GM18505 (cell line): Measurements from ENCODE around the gene CHAMP1.

Source experiments
- ATAC-seq: cut with Tn5 transposase; IDR thresholded peaks from one replicate; pipeline ENCODE4 v1.9.1; 2021; ENCODE audit not compliant: unreplicated experiment
- POLR2A ChIP-seq: IDR thresholded peaks from 4 replicates; pipeline ENCODE4 v1.6.1; 2011; ENCODE audit warnings: borderline replicate concordance; ENCODE audit not compliant: insufficient read depth, insufficient read length; ENCODE audit errors: extremely low read depth

The CHAMP1 gene

DNA sequence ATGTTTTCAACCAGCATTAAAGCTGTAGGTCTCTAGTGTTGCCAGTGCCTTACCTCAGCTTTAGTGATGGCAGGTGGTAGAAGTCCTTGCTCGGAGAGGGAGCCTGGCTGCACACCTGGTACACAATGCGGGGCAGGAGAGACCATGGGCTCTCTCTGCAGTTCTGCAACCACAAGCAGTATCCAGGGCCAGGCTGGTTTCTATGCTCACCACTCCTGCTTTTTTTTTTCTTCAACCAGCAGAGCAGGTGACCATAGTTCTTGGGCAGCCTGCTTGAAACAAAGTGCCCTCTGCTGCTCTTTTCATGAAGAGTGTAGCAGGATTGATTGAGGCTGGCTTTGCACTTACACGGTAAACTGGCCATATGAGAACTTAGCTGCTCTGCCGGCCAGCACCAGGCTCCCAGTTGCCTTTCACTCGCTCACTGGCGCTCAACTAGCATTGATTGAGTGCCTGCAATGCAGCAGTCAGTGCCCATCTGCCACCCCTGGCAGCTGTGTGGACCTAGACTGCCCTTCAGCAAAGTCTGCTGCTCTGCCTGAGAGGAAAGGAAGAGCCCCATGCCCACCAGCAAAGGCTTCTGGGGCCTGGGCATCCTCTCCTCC is 4.4 kb upstream of the CHAMP1 start:
- ATAC-seq, result no peak

GRCh38 chr13:114310956-114311355 is 3.3 kb upstream of the CHAMP1 start:
- TF ChIP-seq POLR2A, result no peak
- no peak for ATAC-seq

More for the DNA sequence above, 4.4 kb upstream of the CHAMP1 start:
- no peak for TF ChIP-seq POLR2A

- ATAC-seq, result no peak
- TF ChIP-seq POLR2A, result no peak
Observed at GRCh38 chr13:114311387-114311786, 2.9 kb upstream of the CHAMP1 start.

- no peak for TF ChIP-seq POLR2A
- ATAC-seq, result no peak
Observed at GRCh38 chr13:114311908-114312307, 2.4 kb upstream of the CHAMP1 start.

DNA sequence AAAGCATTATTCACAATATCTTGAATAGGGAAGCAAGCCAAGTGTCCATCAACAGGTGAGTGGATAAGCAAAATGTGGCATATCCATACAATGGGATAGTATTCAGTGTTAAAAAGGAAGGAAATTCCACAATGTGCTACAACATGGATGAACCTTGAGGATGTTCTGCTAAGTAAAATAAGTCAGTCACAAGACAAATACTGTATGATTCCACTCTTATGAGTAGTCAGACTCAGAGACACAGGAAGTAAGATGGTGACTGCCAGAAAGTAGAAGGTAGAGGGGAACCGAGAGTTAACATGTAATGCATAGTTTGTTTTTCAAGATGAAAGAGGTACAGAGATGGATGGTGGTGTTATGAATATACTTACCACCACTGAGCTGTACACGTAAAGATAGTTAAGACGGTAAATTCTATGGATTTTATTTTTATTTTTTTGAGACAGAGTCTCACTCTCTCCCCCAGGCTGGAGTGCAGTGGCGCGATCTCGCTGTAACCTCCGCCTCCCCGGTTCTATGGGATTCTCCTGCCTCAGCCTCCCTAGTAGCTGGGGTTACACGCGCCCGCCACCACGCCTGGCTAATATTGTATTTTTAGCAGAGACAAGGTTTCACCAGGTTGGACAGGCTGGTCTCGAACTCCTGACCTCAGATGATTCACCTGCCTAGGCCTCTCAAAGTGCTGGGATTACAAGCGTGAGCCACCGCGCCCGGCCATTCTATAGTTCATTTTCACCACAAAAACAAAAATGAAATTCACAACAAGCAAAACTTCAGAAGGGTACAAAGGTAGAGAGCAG is 1.0 kb upstream of the CHAMP1 start:
- no peak for TF ChIP-seq POLR2A

DNA sequence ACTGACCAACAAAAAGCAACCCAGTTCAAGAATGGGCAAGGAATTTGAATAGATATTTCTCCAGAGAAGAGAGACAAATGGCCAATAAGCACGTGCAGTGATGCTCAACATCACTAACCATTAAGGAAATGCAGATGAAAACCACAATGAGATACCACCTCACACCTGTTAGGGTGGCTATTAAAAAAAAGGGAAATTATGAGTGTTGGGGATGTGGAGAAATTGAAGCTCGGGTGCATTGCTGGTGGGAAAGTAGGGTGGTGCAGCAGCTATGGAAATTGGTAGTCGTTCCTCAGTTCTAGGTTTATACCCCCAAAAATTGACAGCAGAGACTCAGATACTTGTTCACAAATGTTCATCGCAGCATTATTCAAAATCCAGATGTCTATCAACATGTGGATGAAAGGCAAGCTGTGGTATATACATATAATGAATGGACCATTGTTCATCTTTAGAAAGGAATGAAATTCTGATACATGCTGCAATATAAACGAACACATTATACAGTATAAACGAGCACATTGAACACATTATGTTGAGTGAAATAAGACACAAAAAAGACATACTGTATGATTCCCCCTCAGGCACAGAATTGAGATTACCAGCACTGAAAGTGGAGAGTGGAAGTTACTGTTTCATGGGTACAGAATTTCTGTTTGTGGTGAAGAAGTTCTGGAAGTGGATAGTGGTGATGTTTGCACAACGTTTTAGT is 927 bp downstream of the CHAMP1 start:
- ATAC-seq, result no peak
- no peak for TF ChIP-seq POLR2A

More for the DNA sequence above, 1.0 kb upstream of the CHAMP1 start:
- no peak for ATAC-seq

GRCh38 chr13:114318624-114319023 is 4.3 kb downstream of the CHAMP1 start:
- no peak for TF ChIP-seq POLR2A
- no peak for ATAC-seq

DNA sequence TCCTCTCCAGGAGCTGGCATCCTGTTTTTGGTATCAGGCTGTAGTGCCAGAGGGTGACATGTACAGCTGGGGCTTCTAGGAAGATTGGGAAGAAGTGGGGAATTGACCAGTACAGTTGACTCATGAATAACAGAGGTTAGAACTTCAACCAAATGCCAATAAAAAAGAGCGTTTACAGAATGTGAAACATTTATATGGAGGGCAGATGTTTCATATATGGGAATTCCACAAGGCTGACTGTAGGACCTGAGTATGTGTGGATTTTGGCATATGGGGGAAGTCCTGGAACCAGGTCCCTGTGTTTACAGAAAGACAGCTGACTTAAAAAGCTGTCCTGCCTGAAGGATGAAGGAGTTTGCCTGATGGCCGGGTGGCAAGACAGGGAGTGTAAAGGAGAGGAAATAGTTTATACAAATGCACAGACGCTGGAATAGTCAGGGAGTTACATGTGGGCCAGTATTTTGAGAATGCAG is 5.2 kb downstream of the CHAMP1 start:
- no peak for ATAC-seq
- no peak for TF ChIP-seq POLR2A

- no peak for ATAC-seq
- TF ChIP-seq POLR2A, result no peak
Observed at GRCh38 chr13:114320065-114320464, 5.8 kb downstream of the CHAMP1 start.

DNA sequence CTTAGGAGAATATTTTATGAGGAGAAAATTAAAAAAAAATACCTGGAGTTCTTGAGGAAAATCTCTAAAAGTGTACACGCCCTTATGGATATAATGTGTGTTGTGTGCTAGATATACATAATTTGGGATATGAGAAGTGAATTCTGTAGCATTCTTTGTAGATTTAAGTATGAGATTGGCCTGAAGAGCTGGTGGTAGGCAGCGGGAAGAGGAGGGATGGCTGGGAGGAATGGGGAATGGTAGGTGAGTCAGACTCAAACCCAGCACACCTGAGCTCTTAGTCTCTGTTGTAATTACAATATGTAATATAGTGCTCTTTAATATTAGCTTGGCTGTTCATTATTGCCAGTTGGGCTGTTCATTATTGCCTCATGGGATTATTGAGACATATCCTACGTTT is 7.0 kb downstream of the CHAMP1 start:
- no peak for ATAC-seq

DNA sequence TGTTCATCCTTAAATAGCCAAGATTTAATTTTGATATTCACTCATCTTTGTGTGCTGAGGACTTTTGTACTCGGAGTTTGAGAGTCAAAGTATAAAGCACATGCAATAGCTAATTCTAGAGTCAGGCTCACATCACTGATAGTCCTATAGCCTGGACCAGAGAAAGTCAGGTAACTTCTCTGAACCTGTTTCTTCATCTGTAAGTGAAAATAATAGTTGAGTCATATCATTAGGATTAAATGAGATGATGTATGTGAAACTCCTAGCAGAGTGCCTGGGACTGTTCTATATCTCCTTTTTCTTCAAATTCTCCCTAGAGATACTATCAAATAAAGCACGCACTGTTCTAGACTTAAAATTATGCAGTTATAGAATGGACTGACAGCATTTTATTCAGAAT is 9.0 kb downstream of the CHAMP1 start:
- TF ChIP-seq POLR2A, result no peak
- ATAC-seq, result no peak

More for the DNA sequence above, 7.0 kb downstream of the CHAMP1 start:
- TF ChIP-seq POLR2A, result no peak

GRCh38 chr13:114324334-114324733 is 10.0 kb downstream of the CHAMP1 start:
- TF ChIP-seq POLR2A, result no peak
- no peak for ATAC-seq

DNA sequence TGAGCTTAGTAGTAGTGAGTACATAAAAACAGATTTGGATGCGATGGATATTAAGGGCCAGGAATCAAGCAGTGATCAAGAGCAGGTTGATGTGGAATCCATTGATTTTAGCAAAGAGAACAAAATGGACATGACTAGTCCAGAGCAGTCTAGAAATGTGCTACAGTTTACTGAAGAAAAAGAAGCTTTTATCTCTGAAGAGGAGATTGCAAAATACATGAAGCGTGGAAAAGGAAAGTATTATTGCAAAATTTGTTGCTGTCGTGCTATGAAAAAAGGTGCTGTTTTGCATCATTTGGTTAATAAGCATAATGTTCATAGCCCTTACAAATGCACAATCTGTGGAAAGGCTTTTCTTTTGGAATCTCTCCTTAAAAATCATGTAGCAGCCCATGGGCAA is 11.4 kb downstream of the CHAMP1 start:
- ATAC-seq, result no peak
- TF ChIP-seq POLR2A, result no peak
